WTC11 (cell line): ENCODE measurements around the gene ZCWPW2. TPM values are rescaled to one million over a fixed set of nuclear protein-coding genes. Genes with fewer than 3 reads are reported as not detected.
A peak's percentile ranks its signal among the peaks of the same experiment; 100 is the strongest.

Source experiments
- ATAC-seq: fragments of 200-7000 bp; cut with Tn5 transposase; 2 replicates; pipeline ENCODE4 v1.10.0; 2021; ENCODE audit warnings: mild to moderate bottlenecking, moderate library complexity
- CTCF ChIA-PET: fragments of 300-600 bp; sonication (Branson Sonifier 250); formaldehyde crosslinking; loops from one replicate; lab custom pipeline; 2021; ENCODE audit warnings: antibody characterized with exemption; lab: Charles Lee
- POLR2A ChIA-PET: fragments of 350-600 bp; sonication (Branson Sonifier 250); formaldehyde crosslinking; loops from one replicate; lab custom pipeline; 2021; ENCODE audit warnings: antibody characterized with exemption; lab: Charles Lee
- DNase-seq: peaks from one replicate; pipeline ENCODE4 v3.0.0; 2021; ENCODE audit warnings: low spot score
- H3K27ac Mint-ChIP-seq: 2 replicates; pipeline ENCODE4 v1.8.0; 2021; ENCODE audit warnings: mixed read lengths
- H3K27me3 Mint-ChIP-seq: 2 replicates; pipeline ENCODE4 v1.8.0; 2021; ENCODE audit warnings: low read depth, mild to moderate bottlenecking, moderate library complexity, mixed read lengths
- H3K36me3 Mint-ChIP-seq: 2 replicates; pipeline ENCODE4 v1.8.0; 2021; ENCODE audit warnings: mixed read lengths
- H3K4me1 Mint-ChIP-seq: 2 replicates; pipeline ENCODE4 v1.8.0; 2022; ENCODE audit warnings: mixed read lengths
- H3K4me3 Mint-ChIP-seq: 2 replicates; pipeline ENCODE4 v1.8.0; 2021; ENCODE audit warnings: mild to moderate bottlenecking, moderate library complexity, mixed read lengths
- H3K9me3 Mint-ChIP-seq: 2 replicates; pipeline ENCODE4 v1.8.0; 2021; ENCODE audit warnings: mixed read lengths
- CTCF ChIP-seq: fragments of 200-600 bp; IDR thresholded peaks from 2 replicates; pipeline ENCODE4 v1.8.0; 2022; ENCODE audit warnings: antibody characterized with exemption
- E2F5 ChIP-seq: sonication (generic); formaldehyde crosslinking; IDR thresholded peaks from 2 replicates; pipeline ENCODE4 v1.8.1; 2022; ENCODE audit warnings: mild to moderate bottlenecking, moderate library complexity, missing genetic modification reagents
- ESRRA ChIP-seq: sonication (generic); formaldehyde crosslinking; IDR thresholded peaks from 2 replicates; pipeline ENCODE4 v1.8.1; 2022; ENCODE audit warnings: mild to moderate bottlenecking, missing genetic modification reagents, borderline replicate concordance
- FOXJ3 ChIP-seq: sonication (generic); formaldehyde crosslinking; IDR thresholded peaks from 2 replicates; pipeline ENCODE4 v1.9.0; 2021; ENCODE audit warnings: missing genetic modification reagents, mild to moderate bottlenecking, borderline replicate concordance
- GRHL2 ChIP-seq: fragments of 250-450 bp; sonication (Bioruptor Pico); IDR thresholded peaks from 2 replicates; pipeline ENCODE4 v1.8.0; 2022; ENCODE audit warnings: mild to moderate bottlenecking, moderate library complexity; ENCODE audit not compliant: insufficient replicate concordance, severe bottlenecking
- GTF2I ChIP-seq: fragments of 250-450 bp; sonication (Bioruptor Pico); conservative IDR thresholded peaks from 2 replicates; pipeline ENCODE4 v1.4.0; 2021; ENCODE audit warnings: mild to moderate bottlenecking
- MLX ChIP-seq: sonication (generic); formaldehyde crosslinking; IDR thresholded peaks from 2 replicates; pipeline ENCODE4 v1.8.1; 2023; ENCODE audit warnings: mild to moderate bottlenecking, missing genetic modification reagents, moderate library complexity
- NFE2L1 ChIP-seq: sonication (generic); formaldehyde crosslinking; IDR thresholded peaks from 2 replicates; pipeline ENCODE4 v1.8.1; 2023; ENCODE audit warnings: missing genetic modification reagents
- NFYB ChIP-seq: sonication (generic); formaldehyde crosslinking; conservative IDR thresholded peaks from 2 replicates; pipeline ENCODE4 v1.8.0; 2022; ENCODE audit warnings: low read depth, missing genetic modification reagents
- NR1H2 ChIP-seq: sonication (generic); formaldehyde crosslinking; IDR thresholded peaks from 2 replicates; pipeline ENCODE4 v1.9.0; 2021; ENCODE audit warnings: mild to moderate bottlenecking, moderate library complexity, missing genetic modification reagents
- PRDM15 ChIP-seq: sonication (generic); formaldehyde crosslinking; IDR thresholded peaks from 2 replicates; pipeline ENCODE4 v1.8.0; 2022; ENCODE audit warnings: missing genetic modification reagents
- RELA ChIP-seq: sonication (generic); formaldehyde crosslinking; IDR thresholded peaks from 2 replicates; pipeline ENCODE4 v1.8.1; 2022; ENCODE audit warnings: missing genetic modification reagents, mild to moderate bottlenecking, borderline replicate concordance
- SP1 ChIP-seq: sonication (generic); formaldehyde crosslinking; conservative IDR thresholded peaks from 2 replicates; pipeline ENCODE4 v1.8.1; 2022; ENCODE audit warnings: missing genetic modification reagents
- TCF7 ChIP-seq: sonication (generic); formaldehyde crosslinking; IDR thresholded peaks from 2 replicates; pipeline ENCODE4 v1.8.0; 2022; ENCODE audit warnings: mild to moderate bottlenecking, low read depth, missing genetic modification reagents, moderate library complexity
- TEAD1 ChIP-seq: sonication (generic); formaldehyde crosslinking; IDR thresholded peaks from 2 replicates; pipeline ENCODE4 v1.8.0; 2022; ENCODE audit warnings: mild to moderate bottlenecking, missing genetic modification reagents
- USF1 ChIP-seq: sonication (generic); formaldehyde crosslinking; IDR thresholded peaks from 2 replicates; pipeline ENCODE4 v1.8.0; 2022; ENCODE audit warnings: mild to moderate bottlenecking, missing genetic modification reagents
- ZNF121 ChIP-seq: sonication (generic); formaldehyde crosslinking; IDR thresholded peaks from 2 replicates; pipeline ENCODE4 v1.8.0; 2023; ENCODE audit warnings: missing genetic modification reagents
- ZNF219 ChIP-seq: sonication (generic); formaldehyde crosslinking; IDR thresholded peaks from 2 replicates; pipeline ENCODE4 v1.8.0; 2023; ENCODE audit warnings: missing genetic modification reagents, mild to moderate bottlenecking, borderline replicate concordance
- ZNF263 ChIP-seq: sonication (generic); formaldehyde crosslinking; IDR thresholded peaks from 2 replicates; pipeline ENCODE4 v1.8.1; 2022; ENCODE audit warnings: low read depth, mild to moderate bottlenecking, moderate library complexity, missing genetic modification reagents
- ZNF416 ChIP-seq: fragments of 250-450 bp; sonication (Bioruptor Pico); IDR thresholded peaks from 2 replicates; pipeline ENCODE4 v1.9.0; 2021; ENCODE audit warnings: mild to moderate bottlenecking, inconsistent platforms
- ZNF425 ChIP-seq: fragments of 250-450 bp; sonication (Bioruptor Pico); conservative IDR thresholded peaks from 2 replicates; pipeline ENCODE4 v1.9.0; 2021; ENCODE audit warnings: mild to moderate bottlenecking
- ZNF512 ChIP-seq: sonication (generic); formaldehyde crosslinking; IDR thresholded peaks from 2 replicates; pipeline ENCODE4 v1.8.1; 2022; ENCODE audit warnings: missing genetic modification reagents, borderline replicate concordance
- ZNF671 ChIP-seq: fragments of 250-450 bp; sonication (Bioruptor Pico); IDR thresholded peaks from 2 replicates; pipeline ENCODE4 v1.8.0; 2021; ENCODE audit warnings: mild to moderate bottlenecking
- total RNA-seq: library from RNA; stranded (reverse); gene quantifications from 3 replicates; pipeline ENCODE4 v1.2.3, GENCODE V29; 2021

ZCWPW2 gene
- total RNA-seq, 1 experiment from 2014 or later, result 0.22 TPM

GRCh38 chr3:28574036-28574435 is 225.5 kb downstream of the ZCWPW2 start:
- peaks cover 54% of the 10 kb centered on the region for H3K4me1 Mint-ChIP-seq
- peaks cover 40% of the 10 kb centered on the region for H3K27me3 Mint-ChIP-seq
- peak overlapping the region; percentile 94 for H3K4me3 Mint-ChIP-seq
- DNase-seq (no peak), ATAC-seq (no peak)
- POLR2A ChIA-PET, result no interaction called here
- no peaks in the 10 kb centered on the region for H3K36me3 Mint-ChIP-seq
- CTCF ChIA-PET, result interaction anchor here (3.0 kb wide), 1 partner anchor 94 kb away, joined by 15 read pairs; no protein-coding TSS in a partner anchor
- H3K9me3 Mint-ChIP-seq, result no peaks in the 10 kb centered on the region
- H3K27ac Mint-ChIP-seq, result no peak overlapping the region
- TF ChIP-seq ZNF671 (CRISPR knock-in tag), result no peak
- TF ChIP-seq ZNF512 (CRISPR knock-in tag), result no peak
- TF ChIP-seq PRDM15 (CRISPR knock-in tag), result no peak
- TF ChIP-seq RELA (CRISPR knock-in tag), result no peak
- no peak for TF ChIP-seq TEAD1
- no peak for TF ChIP-seq NFE2L1 (CRISPR knock-in tag)
- no peak for TF ChIP-seq ZNF121

GRCh38 chr3:28575100-28575745 is 226.7 kb downstream of the ZCWPW2 start:
- Mint-ChIP-seq H3K4me3 (peak overlapping the region; percentile 94), H3K36me3 (no peaks in the 10 kb centered on the region), H3K27ac (peak overlapping the region; percentile 36; the same call in 1 of the 2 replicates), H3K27me3 (peaks cover 40% of the 10 kb centered on the region), H3K4me1 (peaks cover 61% of the 10 kb centered on the region), H3K9me3 (no peaks in the 10 kb centered on the region)
- DNase-seq (peak; percentile 74), ATAC-seq (peak; percentile 74)
- ChIA-PET POLR2A (interaction anchor here (1.0 to 1.1 kb wide), 2 partner anchors 18 to 92 kb away, joined by 3 read pairs; no protein-coding TSS in a partner anchor), CTCF (interaction anchor here (3.0 kb wide), 1 partner anchor 92 kb away, joined by 15 read pairs; no protein-coding TSS in a partner anchor)
- TF ChIP-seq ESRRA (CRISPR knock-in tag) (no peak), GTF2I (CRISPR knock-in tag) (no peak), NFYB (CRISPR knock-in tag) (no peak), ZNF219 (CRISPR knock-in tag) (no peak), RELA (CRISPR knock-in tag) (0 out of 2 replicates have a peak, but pooled peaks have one; percentile 20), FOXJ3 (no peak), SP1 (no peak), ZNF416 (CRISPR knock-in tag) (no peak), GRHL2 (CRISPR knock-in tag) (no peak), ZNF121 (no peak), ZNF263 (CRISPR knock-in tag) (no peak), MLX (CRISPR knock-in tag) (no peak), NR1H2 (CRISPR knock-in tag) (no peak), CTCF (no peak), ZNF425 (CRISPR knock-in tag) (no peak), TCF7 (CRISPR knock-in tag) (no peak), E2F5 (CRISPR knock-in tag) (no peak; the same call in 1 of the 2 replicates), USF1 (no peak)
